RCC 7860 (cell line): ENCODE results near the gene SMPD1.

ENCODE experiments used
- DNase-seq: peaks from one replicate; pipeline ENCODE4 v3.0.0-alpha.2; 2015; ENCODE audit warnings: low spot score
- FAIRE-seq: peaks from 2 replicates; lab custom pipeline; 2012; peaks lifted over from hg19 to GRCh38; lab: Jason Lieb, UNC

Gene SMPD1

DNA sequence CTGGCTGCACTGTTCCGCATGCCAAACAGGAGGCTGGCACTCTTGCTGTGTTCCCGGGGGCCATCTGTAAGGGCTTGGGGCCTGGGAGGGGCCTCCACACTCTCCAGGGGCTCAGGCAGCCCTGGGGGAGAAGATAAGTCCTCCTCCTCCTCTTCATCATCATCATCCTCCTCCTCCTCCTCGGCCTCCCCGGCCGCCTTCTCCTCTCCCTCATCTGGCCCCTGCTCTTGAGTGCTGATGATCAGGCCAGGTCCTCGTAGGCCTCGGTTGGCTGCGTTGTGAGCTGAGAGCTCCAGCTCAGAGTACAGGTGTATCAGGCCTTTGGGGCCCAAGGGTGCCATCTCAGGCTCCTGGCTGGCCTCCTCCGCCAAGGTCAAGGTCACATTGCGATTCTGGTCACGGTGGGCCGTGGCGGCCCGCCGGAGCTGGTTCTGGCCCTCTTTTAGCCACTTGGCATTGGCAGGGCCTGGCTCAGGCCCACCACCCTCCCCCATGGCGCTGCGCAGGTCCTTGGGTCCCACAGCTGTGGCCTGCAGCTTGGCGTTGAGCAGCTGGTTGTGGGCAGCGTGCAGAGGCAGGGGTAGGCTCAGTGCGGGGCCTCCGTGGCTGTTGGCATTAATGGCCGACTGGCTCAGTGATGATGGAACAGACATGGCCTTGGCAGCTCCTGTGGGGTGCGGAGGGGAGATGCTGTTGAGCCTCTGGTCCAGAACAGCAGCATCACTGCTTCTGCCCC, 20.6 kb downstream of the SMPD1 start:
- DNase-seq (no peak), FAIRE-seq (no peak)

GRCh38 chr11:6411594-6412031, 21.3 kb downstream of the SMPD1 start:
- DNase-seq (no peak), FAIRE-seq (no peak)

DNA sequence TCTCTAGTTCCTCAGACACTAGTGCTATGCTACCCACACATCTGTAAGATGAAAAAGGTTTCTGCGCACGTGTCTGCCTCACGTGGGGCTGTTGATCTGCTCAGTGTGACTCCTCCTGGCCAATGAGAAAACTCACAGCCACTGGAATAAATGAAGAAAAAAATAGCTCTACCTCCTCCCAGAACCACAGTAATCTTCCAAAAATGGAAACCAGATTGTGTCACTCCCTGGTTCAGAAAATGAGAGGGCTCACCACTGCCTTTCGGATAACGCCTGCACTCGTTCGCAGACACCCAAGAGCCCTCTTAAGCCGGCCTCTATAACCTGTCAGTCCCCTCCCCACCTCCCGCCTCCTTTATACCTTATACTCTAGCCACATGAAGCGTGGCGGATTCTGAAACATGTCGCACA, 23.5 kb downstream of the SMPD1 start:
- FAIRE-seq (no peak), DNase-seq (no peak)

GRCh38 chr11:6414874-6415328, 24.6 kb downstream of the SMPD1 start:
- FAIRE-seq (no peak), DNase-seq (no peak)

GRCh38 chr11:6415797-6416196, 25.5 kb downstream of the SMPD1 start:
- DNase-seq, result no peak
- no peak for FAIRE-seq

DNA sequence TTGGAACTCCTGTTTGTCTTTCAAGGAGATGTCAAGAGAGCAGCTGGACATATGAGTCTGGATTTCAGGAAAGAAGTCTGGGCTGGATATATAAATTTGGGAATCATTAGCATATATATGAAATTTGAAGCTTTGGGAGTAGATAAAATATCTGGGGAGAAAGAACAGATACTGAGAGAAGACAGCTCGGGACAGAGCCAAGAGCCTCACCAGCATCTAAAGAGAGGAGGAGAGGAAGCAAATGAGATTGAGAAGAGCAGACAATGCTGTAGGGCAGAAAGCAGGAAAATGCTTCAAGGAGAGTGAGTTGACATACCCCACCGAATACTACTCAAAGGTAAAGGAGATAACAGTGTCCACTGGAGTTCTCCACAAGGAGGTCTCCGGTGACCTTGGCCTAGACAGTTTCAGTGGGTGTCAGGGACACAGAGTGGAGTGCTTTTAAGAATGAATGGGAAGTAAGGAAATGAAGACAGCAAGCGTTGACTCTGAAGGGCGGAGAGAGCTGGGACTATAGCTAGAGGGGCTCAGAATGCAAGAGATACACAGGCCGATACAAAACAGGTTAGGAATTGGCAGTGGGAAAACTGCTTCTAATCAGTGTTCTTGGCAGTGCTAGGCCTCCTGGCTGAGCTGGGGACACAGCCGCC, 27.8 kb downstream of the SMPD1 start:
- FAIRE-seq (no peak), DNase-seq (no peak)

GRCh38 chr11:6418557-6419008, 28.3 kb downstream of the SMPD1 start:
- DNase-seq, result no peak

GRCh38 chr11:6419009-6419631, 28.8 kb downstream of the SMPD1 start, which contains the start of gene APBB1:
TSS of gene APBB1 (minus strand) at chr11:6419094. CDS start at chr11:6411347, 7,747 bp downstream.
- FAIRE-seq (no peak), DNase-seq (no peak)

More at GRCh38 chr11:6418557-6419008, 28.3 kb downstream of the SMPD1 start:
- no peak for FAIRE-seq

- no peak for FAIRE-seq
- DNase-seq, result no peak
Observed at GRCh38 chr11:6420677-6421076, 30.4 kb downstream of the SMPD1 start.

DNA sequence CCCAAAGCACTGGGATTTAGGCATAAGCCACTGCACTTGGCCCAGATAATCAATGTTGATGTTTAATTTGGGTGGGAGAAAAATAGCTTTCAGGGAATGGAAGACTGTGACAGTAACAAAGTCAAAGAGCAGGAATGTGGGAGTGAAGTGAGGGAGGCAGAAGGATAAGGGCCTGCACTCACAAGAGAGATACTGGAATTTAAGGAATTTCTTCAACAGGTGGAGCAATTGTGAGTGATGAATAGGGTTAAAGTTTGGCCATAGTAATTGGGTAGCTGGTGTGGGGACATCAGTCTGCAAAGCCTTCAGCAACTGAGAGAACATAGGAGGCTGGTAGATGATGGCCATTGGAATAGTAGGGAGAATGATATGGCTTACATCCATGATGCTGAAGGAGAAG, 37.2 kb downstream of the SMPD1 start:
- DNase-seq, result no peak
- no peak for FAIRE-seq

GRCh38 chr11:6431861-6432260, 41.6 kb downstream of the SMPD1 start:
- FAIRE-seq (peak; percentile 84), DNase-seq (peak; percentile 85)

DNA sequence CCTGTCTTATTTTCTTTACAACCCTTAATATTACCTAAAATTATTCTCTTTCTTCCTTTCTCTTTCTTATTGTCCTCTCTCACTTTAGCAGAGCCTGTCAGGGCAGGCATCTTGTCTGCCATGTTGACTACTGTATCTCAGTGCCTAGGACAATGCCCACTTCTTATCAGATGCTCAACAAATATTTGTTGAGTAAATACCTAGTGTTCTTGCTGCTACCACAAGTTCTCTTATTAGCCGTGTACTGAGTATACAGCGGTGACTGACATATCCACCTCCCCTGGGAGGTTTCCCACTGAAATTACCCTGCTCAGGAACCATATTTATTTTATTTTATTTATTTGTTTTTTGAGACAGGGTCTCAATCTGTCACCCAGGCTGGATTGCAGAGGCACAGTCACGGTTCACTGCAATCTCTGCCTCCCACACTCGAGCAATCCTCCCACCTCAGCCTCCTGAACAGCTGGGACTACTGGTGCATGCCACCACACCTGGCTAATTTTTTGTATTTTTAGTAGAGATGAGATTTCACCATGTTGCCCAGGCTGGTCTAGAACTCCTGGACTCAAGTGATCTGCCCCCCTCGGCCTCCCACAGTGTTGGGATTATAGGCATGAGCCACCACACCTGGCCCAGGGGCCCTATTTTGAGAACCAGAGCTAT, 43.9 kb downstream of the SMPD1 start:
- DNase-seq (no peak), FAIRE-seq (no peak)

- DNase-seq, result no peak
- no peak for FAIRE-seq
Observed at GRCh38 chr11:6437423-6437822, 47.1 kb downstream of the SMPD1 start.

DNA sequence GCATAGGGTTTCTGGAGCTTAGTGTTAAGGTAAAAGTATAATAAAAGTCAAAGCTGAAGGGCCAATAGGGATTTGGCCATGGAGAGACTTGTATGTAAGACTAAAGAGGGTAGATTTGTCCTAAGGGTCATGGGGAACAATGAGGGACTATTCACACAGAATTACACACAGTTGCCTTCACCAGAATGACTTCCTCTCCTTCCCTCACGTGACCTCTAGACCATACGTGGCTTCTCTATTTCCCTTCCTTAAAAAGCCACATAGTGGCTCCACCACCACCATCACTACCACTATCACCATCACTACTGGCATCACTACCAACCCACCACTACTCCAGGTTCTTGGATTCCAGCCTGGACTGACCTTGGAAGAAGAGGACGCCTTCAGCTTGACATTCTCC, 47.7 kb downstream of the SMPD1 start:
- no peak for FAIRE-seq

DNA sequence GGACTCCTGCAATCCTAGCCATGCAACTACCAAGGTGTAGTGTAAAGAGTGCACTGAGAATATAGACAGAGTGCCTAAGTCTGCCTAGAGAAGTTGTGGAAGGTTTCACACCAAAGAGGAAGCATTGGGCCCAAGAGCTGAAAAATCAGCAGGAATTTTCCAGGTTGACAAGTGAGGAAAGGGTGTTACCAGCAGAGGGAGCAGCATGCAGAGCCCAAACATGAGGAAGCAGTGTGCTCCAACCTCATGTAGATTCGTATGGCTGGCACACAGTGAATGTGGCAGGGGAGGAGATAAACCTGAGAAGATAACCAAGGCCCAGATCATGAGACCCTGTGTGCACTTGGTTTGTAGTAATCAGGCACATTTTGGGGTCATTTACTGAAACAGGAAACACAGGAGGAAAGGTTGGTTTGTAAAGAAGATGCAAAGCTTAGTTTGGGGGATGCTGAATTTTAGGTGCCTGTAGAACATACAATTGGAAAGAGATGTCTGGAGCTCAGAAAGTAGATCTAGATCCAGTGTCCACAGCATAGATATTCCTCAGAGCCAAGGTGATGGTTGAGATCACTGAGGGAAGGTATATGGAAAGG, 48.8 kb downstream of the SMPD1 start:
- DNase-seq (no peak), FAIRE-seq (no peak)

More for the DNA sequence above, 47.7 kb downstream of the SMPD1 start:
- no peak for DNase-seq

- FAIRE-seq, result no peak
- DNase-seq, result no peak
Observed at GRCh38 chr11:6440906-6441358, 50.7 kb downstream of the SMPD1 start, which contains the start of gene HPX. TSS of gene HPX (minus strand) at chr11:6440987. CDS start at chr11:6440963, 24 bp downstream.

DNA sequence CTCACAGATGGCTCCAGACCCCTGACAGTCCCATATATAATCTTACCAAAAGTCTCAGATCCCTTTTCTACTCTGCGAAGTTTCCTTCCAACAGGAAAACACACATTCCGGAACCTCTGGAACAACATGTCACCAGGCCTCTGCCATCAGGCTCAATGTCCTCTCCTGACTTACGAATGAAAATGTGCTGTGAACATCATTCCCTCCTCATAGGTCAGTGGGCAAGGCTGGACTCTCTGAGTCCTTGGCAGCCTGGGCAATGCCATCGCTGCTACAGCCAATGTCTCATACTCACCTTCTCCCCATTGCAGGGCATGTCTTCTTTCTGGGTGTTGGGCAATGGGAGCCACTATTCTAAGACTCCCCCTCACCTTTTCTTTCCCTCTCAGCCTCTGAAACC, 52.2 kb downstream of the SMPD1 start:
- DNase-seq (no peak), FAIRE-seq (no peak)

DNA sequence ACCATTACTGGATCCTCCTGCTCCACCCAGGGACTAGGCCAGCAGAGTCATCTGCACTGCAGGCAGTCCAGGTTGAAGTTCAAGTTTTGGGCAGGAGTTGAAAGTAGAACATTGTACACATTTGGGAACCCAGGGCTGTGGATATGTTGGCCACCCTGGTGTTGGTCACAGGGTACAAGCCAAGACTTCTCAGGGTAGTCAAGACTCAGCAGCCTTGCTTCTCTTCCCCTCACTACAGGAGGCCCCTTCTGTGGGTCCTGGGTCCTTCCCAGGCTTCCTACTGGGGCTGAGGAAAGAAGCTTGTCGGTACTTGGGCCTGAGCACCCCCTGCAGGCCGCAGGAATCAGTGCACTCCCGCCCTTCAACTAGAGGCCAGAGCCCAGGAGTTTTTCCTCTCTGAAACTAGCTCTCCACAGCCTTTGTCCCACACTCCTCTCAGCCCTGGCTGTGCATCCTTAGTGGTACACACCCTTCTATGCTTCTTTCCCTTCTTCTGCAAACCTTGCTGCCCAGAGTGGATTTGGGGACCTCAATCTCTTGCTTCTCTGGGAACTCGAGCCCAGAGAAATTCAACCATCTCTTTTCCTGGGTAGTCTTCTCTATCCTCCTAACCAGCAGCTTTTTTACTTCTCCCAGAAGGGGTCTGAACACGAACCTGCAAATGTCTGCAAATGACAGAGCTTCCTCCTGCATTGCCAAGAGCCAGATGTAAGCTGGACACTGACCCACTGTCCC, 53.2 kb downstream of the SMPD1 start:
- FAIRE-seq (no peak), DNase-seq (peak; percentile 13)
